Measurements from ENCODE around the gene ELAPOR1. TPM values are rescaled to one million over a fixed set of nuclear protein-coding genes. Genes with fewer than 3 reads are reported as not detected.

Gene ELAPOR1
- total RNA-seq, 6 experiments from 2014 or later = 0.38 to 2.6 (median 2.0) TPM

GRCh38 chr1:109149874-109150601 is 36.1 kb downstream of the ELAPOR1 start:
- DNase-seq = no peak
- no peak overlapping the region; the same call in 1 of the 2 replicates for H3K27ac Mint-ChIP-seq
- H3K4me1 Mint-ChIP-seq (ENCODE audit: low read depth) = peaks cover 29% of the 10 kb centered on the region
- no peaks in the 10 kb centered on the region for H3K9me3 Mint-ChIP-seq
- no peaks in the 10 kb centered on the region for H3K36me3 Mint-ChIP-seq (ENCODE audit: low read depth)
- peaks cover 4% of the 10 kb centered on the region; the same call in 1 of the 2 replicates for H3K27me3 Mint-ChIP-seq (ENCODE audit: insufficient read depth)
- H3K4me3 Mint-ChIP-seq = no peak overlapping the region
- no peak for TF ChIP-seq CTCF (IDR thresholded peaks at IDR 0.05)

GRCh38 chr1:109151146-109151990 is 37.5 kb downstream of the ELAPOR1 start:
- peak; percentile 26 for DNase-seq
- H3K36me3 Mint-ChIP-seq (ENCODE audit: low read depth) = no peaks in the 10 kb centered on the region
- H3K27me3 Mint-ChIP-seq (ENCODE audit: insufficient read depth) = 0 out of 2 replicates have a peak, but pooled peaks cover 2% of the 10 kb centered on the region
- no peak for TF ChIP-seq CTCF (IDR thresholded peaks at IDR 0.05)
- H3K4me3 Mint-ChIP-seq = no peak overlapping the region
- peak overlapping the region; percentile 72 for H3K27ac Mint-ChIP-seq
- H3K4me1 Mint-ChIP-seq (ENCODE audit: low read depth) = peaks cover 29% of the 10 kb centered on the region
- no peaks in the 10 kb centered on the region for H3K9me3 Mint-ChIP-seq

GRCh38 chr1:109152196-109152595 is 38.3 kb downstream of the ELAPOR1 start:
- no peak for TF ChIP-seq CTCF (IDR thresholded peaks at IDR 0.05)
- H3K27ac Mint-ChIP-seq = no peak overlapping the region
- DNase-seq = no peak
- H3K36me3 Mint-ChIP-seq (ENCODE audit: low read depth) = no peaks in the 10 kb centered on the region
- no peak overlapping the region for H3K4me3 Mint-ChIP-seq
- H3K4me1 Mint-ChIP-seq (ENCODE audit: low read depth) = peaks cover 29% of the 10 kb centered on the region
- no peaks in the 10 kb centered on the region for H3K9me3 Mint-ChIP-seq
- H3K27me3 Mint-ChIP-seq (ENCODE audit: insufficient read depth) = 0 out of 2 replicates have a peak, but pooled peaks cover 2% of the 10 kb centered on the region

- no peak for TF ChIP-seq CTCF (IDR thresholded peaks at IDR 0.05)
- Mint-ChIP-seq H3K4me3 (no peak overlapping the region), H3K9me3 (no peaks in the 10 kb centered on the region), H3K27ac (no peak overlapping the region), H3K4me1 (ENCODE audit: low read depth) (peaks cover 14% of the 10 kb centered on the region), H3K27me3 (ENCODE audit: insufficient read depth) (peaks cover 2% of the 10 kb centered on the region; the same call in 1 of the 2 replicates), H3K36me3 (ENCODE audit: low read depth) (no peaks in the 10 kb centered on the region)
- no peak for DNase-seq
These were observed 43.0 kb downstream of the ELAPOR1 start for GRCh38 chr1:109156916-109157385.

GRCh38 chr1:109158433-109158832 is 44.5 kb downstream of the ELAPOR1 start:
- no peak overlapping the region for H3K27ac Mint-ChIP-seq
- H3K36me3 Mint-ChIP-seq (ENCODE audit: low read depth) = no peaks in the 10 kb centered on the region
- no peaks in the 10 kb centered on the region; the same call in 1 of the 2 replicates for H3K27me3 Mint-ChIP-seq (ENCODE audit: insufficient read depth)
- no peak overlapping the region for H3K4me3 Mint-ChIP-seq
- H3K9me3 Mint-ChIP-seq = no peaks in the 10 kb centered on the region
- no peak for DNase-seq
- TF ChIP-seq CTCF (IDR thresholded peaks at IDR 0.05) = no peak
- H3K4me1 Mint-ChIP-seq (ENCODE audit: low read depth) = peaks cover 28% of the 10 kb centered on the region
